Neuronal stem cell (in vitro differentiated cells): ENCODE data around the gene ZNF444.

Source experiments
- DNase-seq: peaks from one replicate; pipeline ENCODE4 v3.0.0-alpha.2; 2013; ENCODE audit warnings: low spot score
- H2AFZ ChIP-seq: one replicate; pipeline ENCODE4 v1.6.1; 2013; ENCODE audit warnings: mild to moderate bottlenecking, low read length, inconsistent platforms
- H2AK5ac ChIP-seq: 2 replicates; pipeline ENCODE4 v1.6.1; 2013; ENCODE audit warnings: low read depth, mild to moderate bottlenecking, inconsistent platforms, low read length, moderate library complexity, mixed read lengths
- H2BK120ac ChIP-seq: 2 replicates; pipeline ENCODE4 v1.6.1; 2013; ENCODE audit warnings: low read depth, mild to moderate bottlenecking, inconsistent platforms, low read length, moderate library complexity, mixed read lengths
- H2BK12ac ChIP-seq: one replicate; pipeline ENCODE4 v1.6.1; 2013; ENCODE audit warnings: low read length, inconsistent platforms
- H2BK15ac ChIP-seq: 2 replicates; pipeline ENCODE4 v1.6.1; 2013; ENCODE audit warnings: mild to moderate bottlenecking, low read length, inconsistent platforms, mixed read lengths
- H2BK5ac ChIP-seq: one replicate; pipeline ENCODE4 v1.6.1; 2013; ENCODE audit warnings: inconsistent platforms, mild to moderate bottlenecking, low read length, moderate library complexity
- H3K14ac ChIP-seq: one replicate; pipeline ENCODE4 v1.6.1; 2013; ENCODE audit warnings: low read length, inconsistent platforms
- H3K18ac ChIP-seq: 2 replicates; pipeline ENCODE4 v1.6.1; 2013; ENCODE audit warnings: low read length, inconsistent platforms
- H3K23ac ChIP-seq: 2 replicates; pipeline ENCODE4 v1.6.1; 2013; ENCODE audit warnings: low read depth, mild to moderate bottlenecking, mixed read lengths, low read length, inconsistent platforms; ENCODE audit not compliant: poor library complexity
- H3K27ac ChIP-seq: replicated peaks from 3 replicates; pipeline ENCODE4 v1.5.1; 2013; ENCODE audit warnings: low read length, inconsistent platforms
- H3K27me3 ChIP-seq, 3 experiments: 2 replicates each; pipeline ENCODE4 v1.6.1; 2013; ENCODE audit warnings: low read length in 3 of 3, mild to moderate bottlenecking in 2 of 3, inconsistent platforms in 1 of 3, low read depth in 1 of 3, mixed read lengths in 1 of 3, moderate library complexity in 1 of 3; ENCODE audit not compliant: control insufficient read depth in 3 of 3, insufficient read depth in 3 of 3
- H3K36me3 ChIP-seq, 2 donors: replicated peaks in 1 of 2; 2 replicates each; pipeline ENCODE4 v1.6.1; 2013; ENCODE audit warnings: low read length in 2 of 2; ENCODE audit not compliant: control insufficient read depth in 2 of 2, insufficient read depth in 2 of 2
- H3K4ac ChIP-seq: 2 replicates; pipeline ENCODE4 v1.6.1; 2013; ENCODE audit warnings: inconsistent platforms, mild to moderate bottlenecking, low read length, moderate library complexity
- H3K4me1 ChIP-seq, 2 donors: 1 replicate in 1 of 2; 2 replicates in 1 of 2; pipeline ENCODE4 v1.6.1; 2013; ENCODE audit warnings: low read length in 2 of 2, low read depth in 1 of 2; ENCODE audit not compliant: control insufficient read depth in 2 of 2, insufficient read depth in 1 of 2
- H3K4me2 ChIP-seq: one replicate; pipeline ENCODE4 v1.6.1; 2013; ENCODE audit warnings: mild to moderate bottlenecking, low read length, inconsistent platforms; ENCODE audit not compliant: insufficient read depth, poor library complexity, severe bottlenecking
- H3K4me3 ChIP-seq, 2 donors: 2 replicates each; pipeline ENCODE4 v1.5.1; 2013; ENCODE audit warnings: low read length in 2 of 2, mild to moderate bottlenecking in 2 of 2, inconsistent platforms in 1 of 2, moderate library complexity in 1 of 2
- H3K79me1 ChIP-seq: one replicate; pipeline ENCODE4 v1.6.1; 2013; ENCODE audit warnings: low read depth, mild to moderate bottlenecking, inconsistent platforms, low read length, moderate library complexity
- H3K9ac ChIP-seq: one replicate; pipeline ENCODE4 v1.6.1; 2013; ENCODE audit warnings: mild to moderate bottlenecking, low read depth, low read length, inconsistent platforms; ENCODE audit not compliant: poor library complexity
- H3K9me3 ChIP-seq, 2 donors: replicated peaks in 1 of 2; 2 replicates each; pipeline versions ENCODE3 to v1.6.1; 2013; ENCODE audit warnings: low read length in 2 of 2, mild to moderate bottlenecking in 2 of 2, inconsistent platforms in 1 of 2, low read depth in 1 of 2, mixed read lengths in 1 of 2, moderate library complexity in 1 of 2; ENCODE audit not compliant: control insufficient read depth in 2 of 2, insufficient read depth in 1 of 2
- H4K8ac ChIP-seq: one replicate; pipeline ENCODE4 v1.6.1; 2013; ENCODE audit warnings: low read depth, mild to moderate bottlenecking, inconsistent platforms, low read length, moderate library complexity
- H4K91ac ChIP-seq: one replicate; pipeline ENCODE4 v1.6.1; 2013; ENCODE audit warnings: low read length, low read depth, mild to moderate bottlenecking, inconsistent platforms; ENCODE audit not compliant: poor library complexity
- WGBS, 2 donors: extraction: QIAGEN DNeasy Blood & Tissue Kit; methylation state at CpG; one replicate each; pipeline ENCODE4 v1.1.7; 2013; ENCODE audit warnings: missing lambda C conversion rate in 2 of 2, mixed read lengths in 1 of 2; ENCODE audit not compliant: insufficient read length in 2 of 2, insufficient replicate concordance in 1 of 2; ENCODE audit errors: extremely low coverage in 2 of 2; 5-methylcytosine and 5-hydroxymethylcytosine counted together

Gene ZNF444

DNA sequence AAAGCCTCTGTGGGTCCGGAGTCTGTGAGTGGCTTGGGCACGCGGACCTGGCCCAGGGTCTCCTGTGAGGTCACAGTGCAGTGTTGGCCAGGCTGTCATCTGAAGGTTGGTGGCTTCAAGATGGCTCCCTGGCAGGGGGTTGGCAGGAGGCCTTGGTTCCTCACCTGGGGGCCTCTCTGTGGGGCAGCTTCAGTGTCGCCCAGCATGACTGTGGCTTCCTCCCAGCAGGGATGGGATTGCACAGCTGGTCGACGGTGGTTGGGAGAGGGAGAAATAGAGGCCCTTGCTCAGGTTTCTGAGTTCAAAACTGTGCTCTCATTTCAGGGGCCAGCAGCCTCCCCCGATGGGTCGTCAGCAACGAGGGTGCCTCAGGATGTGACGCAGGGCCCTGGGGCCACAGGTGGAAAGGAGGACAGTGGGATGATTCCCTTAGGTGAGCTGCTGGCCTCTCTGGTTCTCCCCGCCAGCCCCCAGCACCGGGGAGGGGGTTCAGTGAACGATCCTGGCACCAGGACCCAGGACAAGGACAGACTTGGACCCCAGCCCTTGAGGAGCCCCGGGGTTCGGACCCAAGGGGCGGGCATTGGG, 17.2 kb downstream of the ZNF444 start:
- H2AFZ ChIP-seq, result no peak overlapping the region
- no peak overlapping the region for H2BK15ac ChIP-seq
- H3K4me3 ChIP-seq, result no peak overlapping the region
- H3K23ac ChIP-seq, result no peak overlapping the region
- H2AK5ac ChIP-seq, result no peak overlapping the region
- no peak overlapping the region for H3K14ac ChIP-seq
- H3K4ac ChIP-seq, result no peak overlapping the region
- H2BK12ac ChIP-seq, result no peak overlapping the region
- no peak overlapping the region for H3K4me2 ChIP-seq
- no peaks in the 10 kb centered on the region for H3K27me3 ChIP-seq
- no peak overlapping the region for H3K18ac ChIP-seq
- WGBS, 2 donors, result no CpG with 5 or more reads among the region's 16 CpGs
- no peak overlapping the region for H2BK120ac ChIP-seq
- peaks cover 41 to 60% of the 10 kb centered on the region in 2 donors for H3K36me3 ChIP-seq
- H3K9me3 ChIP-seq, result no peaks in the 10 kb centered on the region
- H3K27ac ChIP-seq, result no peak overlapping the region
- H3K79me1 ChIP-seq, result peaks cover 4% of the 10 kb centered on the region
- peak overlapping the region; percentile 12 for H3K9ac ChIP-seq
- no peak overlapping the region for H2BK5ac ChIP-seq
- DNase-seq, result no peak
- no peak overlapping the region for H4K8ac ChIP-seq
- peaks cover 2 to 7% of the 10 kb centered on the region in 2 donors for H3K4me1 ChIP-seq
- H4K91ac ChIP-seq, result no peak overlapping the region

DNA sequence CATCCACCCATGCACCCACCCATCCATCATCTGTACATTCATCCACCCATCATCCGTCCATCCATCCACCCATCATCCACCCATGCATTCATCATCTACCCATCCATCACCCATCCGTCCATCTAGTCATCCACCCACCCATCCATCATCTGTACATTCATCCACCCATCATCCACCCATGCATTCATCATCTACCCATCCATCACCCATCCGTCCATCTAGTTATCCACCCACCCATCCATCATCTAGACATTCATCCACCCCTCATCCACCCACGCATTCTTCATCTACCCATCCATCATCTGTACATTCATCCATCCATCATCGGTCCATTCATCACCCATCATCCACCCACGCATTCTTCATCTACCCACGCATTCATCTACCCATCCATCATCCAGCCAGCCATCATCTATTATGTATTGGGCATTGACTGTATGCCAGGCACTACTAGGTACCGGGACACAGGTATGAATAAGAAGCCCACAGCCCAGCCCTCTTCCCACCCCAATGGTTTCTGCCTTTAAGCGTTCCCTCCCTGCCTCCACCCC, 18.0 kb downstream of the ZNF444 start:
- no peak overlapping the region for H3K23ac ChIP-seq
- H2BK120ac ChIP-seq, result no peak overlapping the region
- H4K91ac ChIP-seq, result no peak overlapping the region
- no peak overlapping the region for H3K18ac ChIP-seq
- H3K79me1 ChIP-seq, result peaks cover 4% of the 10 kb centered on the region
- peaks cover 41 to 56% of the 10 kb centered on the region in 2 donors for H3K36me3 ChIP-seq
- no peak overlapping the region for H4K8ac ChIP-seq
- H2AFZ ChIP-seq, result no peak overlapping the region
- H3K9me3 ChIP-seq, result no peaks in the 10 kb centered on the region
- H2BK12ac ChIP-seq, result no peak overlapping the region
- no peak overlapping the region for H2BK15ac ChIP-seq
- H3K4me1 ChIP-seq, result no peaks in the 10 kb centered on the region
- H3K27me3 ChIP-seq, result no peaks in the 10 kb centered on the region
- H3K4me2 ChIP-seq, result no peak overlapping the region
- H3K4me3 ChIP-seq, result no peak overlapping the region
- H3K4ac ChIP-seq, result no peak overlapping the region
- no peak overlapping the region for H2BK5ac ChIP-seq
- WGBS, 2 donors, result 100% methylated on average over 4 of the region's 9 CpGs; no CpG with 5 or more reads in 1 of the 2 donors
- H3K9ac ChIP-seq, result peak overlapping the region; percentile 34
- no peak overlapping the region for H2AK5ac ChIP-seq
- no peak for DNase-seq
- H3K14ac ChIP-seq, result no peak overlapping the region
- H3K27ac ChIP-seq, result no peak overlapping the region

DNA sequence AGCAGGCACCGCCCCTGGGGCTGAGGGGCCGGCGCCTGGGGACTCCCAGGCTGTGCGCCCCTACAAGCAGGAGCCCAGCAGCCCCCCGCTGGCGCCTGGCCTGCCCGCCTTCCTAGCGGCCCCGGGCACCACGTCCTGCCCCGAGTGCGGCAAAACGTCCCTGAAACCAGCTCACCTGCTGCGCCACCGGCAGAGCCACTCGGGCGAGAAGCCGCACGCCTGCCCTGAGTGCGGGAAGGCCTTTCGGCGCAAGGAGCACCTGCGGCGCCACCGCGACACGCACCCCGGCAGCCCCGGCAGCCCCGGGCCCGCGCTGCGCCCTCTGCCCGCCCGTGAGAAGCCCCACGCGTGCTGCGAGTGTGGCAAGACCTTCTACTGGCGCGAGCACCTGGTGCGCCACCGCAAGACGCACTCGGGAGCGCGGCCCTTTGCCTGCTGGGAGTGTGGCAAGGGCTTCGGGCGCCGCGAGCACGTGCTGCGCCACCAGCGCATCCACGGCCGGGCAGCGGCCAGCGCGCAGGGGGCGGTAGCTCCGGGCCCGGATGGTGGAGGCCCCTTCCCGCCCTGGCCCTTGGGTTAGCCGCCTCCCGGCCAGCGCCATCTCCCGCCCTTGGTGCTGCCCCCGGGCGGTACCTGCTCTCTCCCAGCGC, 18.7 kb downstream of the ZNF444 start:
- no peak for DNase-seq
- Histone ChIP-seq H3K23ac (no peak overlapping the region), H2BK15ac (no peak overlapping the region), H2BK120ac (no peak overlapping the region), H3K79me1 (peaks cover 4% of the 10 kb centered on the region), H3K36me3 (peaks cover 39 to 51% of the 10 kb centered on the region in 2 donors), H3K14ac (no peak overlapping the region), H3K18ac (no peak overlapping the region), H2BK5ac (no peak overlapping the region), H3K27me3 (no peaks in the 10 kb centered on the region), H3K4me3 (no peak overlapping the region), H3K4me2 (no peak overlapping the region), H4K8ac (no peak overlapping the region), H3K4ac (no peak overlapping the region), H3K27ac (no peak overlapping the region), H3K9me3 (no peaks in the 10 kb centered on the region), H3K4me1 (no peaks in the 10 kb centered on the region), H4K91ac (no peak overlapping the region), H2AFZ (no peak overlapping the region), H2AK5ac (no peak overlapping the region), H2BK12ac (no peak overlapping the region), H3K9ac (no peak overlapping the region)
- WGBS, 2 donors, result no CpG with 5 or more reads among the region's 69 CpGs

DNA sequence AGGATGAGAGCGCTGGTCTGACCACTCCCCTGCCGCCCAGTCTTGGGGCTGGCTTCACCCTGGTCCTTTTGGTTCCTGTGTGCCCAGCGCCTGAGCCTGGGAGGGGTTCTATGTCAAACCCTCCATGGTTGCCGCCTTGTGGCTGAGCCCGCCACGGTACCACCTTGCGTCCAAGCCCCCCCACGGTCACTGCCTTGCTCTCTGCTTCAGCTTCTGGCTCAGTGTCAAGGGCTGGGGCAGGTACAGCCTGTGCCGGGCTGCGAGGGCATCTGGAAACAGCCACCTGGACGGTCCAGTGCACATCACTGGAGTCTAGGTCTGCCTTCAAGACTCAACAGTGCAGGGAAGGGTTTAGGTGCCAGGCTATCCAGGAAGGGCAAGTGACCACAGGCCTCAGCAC, 20.4 kb downstream of the ZNF444 start:
- no peak overlapping the region for H2BK15ac ChIP-seq
- no peak overlapping the region for H2BK5ac ChIP-seq
- H3K9ac ChIP-seq, result no peak overlapping the region
- peak overlapping the region; percentile 21 for H2AK5ac ChIP-seq
- no peak overlapping the region for H3K27ac ChIP-seq
- no peak overlapping the region for H2BK12ac ChIP-seq
- no peak overlapping the region for H4K91ac ChIP-seq
- no peak overlapping the region for H3K4me3 ChIP-seq
- H3K9me3 ChIP-seq, result no peaks in the 10 kb centered on the region
- peaks cover 25 to 34% of the 10 kb centered on the region in 2 donors for H3K36me3 ChIP-seq
- no peak for DNase-seq
- no peak overlapping the region for H3K4me2 ChIP-seq
- no peak overlapping the region for H2BK120ac ChIP-seq
- H3K4ac ChIP-seq, result no peak overlapping the region
- H3K4me1 ChIP-seq, result no peaks in the 10 kb centered on the region
- no peak overlapping the region for H4K8ac ChIP-seq
- no peaks in the 10 kb centered on the region for H3K27me3 ChIP-seq
- H3K18ac ChIP-seq, result no peak overlapping the region
- WGBS, 2 donors, result no CpG with 5 or more reads among the region's 11 CpGs
- H3K14ac ChIP-seq, result no peak overlapping the region
- no peaks in the 10 kb centered on the region for H3K79me1 ChIP-seq
- no peak overlapping the region for H3K23ac ChIP-seq
- H2AFZ ChIP-seq, result no peak overlapping the region
